GM08714 (cell line): Measurements from ENCODE around the gene RPA1.

Experiments used
- H3K4me3 ChIP-seq: fragments of 200-500 bp; sonication (Bioruptor generic); 2 replicates; pipeline ENCODE4 v1.5.1; 2014; ENCODE audit warnings: mild to moderate bottlenecking, low read length, inconsistent platforms
- ZNF274 ChIP-seq: IDR thresholded peaks from 2 replicates; pipeline ENCODE4 v1.6.1; 2012; ENCODE audit warnings: mild to moderate bottlenecking, low read depth, low read length

Gene RPA1

DNA sequence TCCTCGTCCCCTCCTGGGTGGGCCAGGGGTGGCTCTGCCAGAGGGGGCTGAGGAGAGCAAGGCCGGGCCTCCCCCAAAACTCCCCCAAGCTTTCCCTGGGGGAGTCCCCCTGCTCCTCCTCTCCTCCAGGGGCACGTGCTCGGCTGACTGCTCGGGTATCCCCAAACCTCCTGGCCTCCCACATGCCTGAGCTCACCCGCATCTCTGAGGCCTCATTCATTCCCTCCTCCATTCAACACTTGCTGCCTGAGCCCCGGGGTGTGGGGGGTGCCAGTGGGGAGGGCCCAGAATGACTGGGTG lies 112.2 kb downstream of the RPA1 start:
- no peak overlapping the region for H3K4me3 ChIP-seq
- no peak for TF ChIP-seq ZNF274

DNA sequence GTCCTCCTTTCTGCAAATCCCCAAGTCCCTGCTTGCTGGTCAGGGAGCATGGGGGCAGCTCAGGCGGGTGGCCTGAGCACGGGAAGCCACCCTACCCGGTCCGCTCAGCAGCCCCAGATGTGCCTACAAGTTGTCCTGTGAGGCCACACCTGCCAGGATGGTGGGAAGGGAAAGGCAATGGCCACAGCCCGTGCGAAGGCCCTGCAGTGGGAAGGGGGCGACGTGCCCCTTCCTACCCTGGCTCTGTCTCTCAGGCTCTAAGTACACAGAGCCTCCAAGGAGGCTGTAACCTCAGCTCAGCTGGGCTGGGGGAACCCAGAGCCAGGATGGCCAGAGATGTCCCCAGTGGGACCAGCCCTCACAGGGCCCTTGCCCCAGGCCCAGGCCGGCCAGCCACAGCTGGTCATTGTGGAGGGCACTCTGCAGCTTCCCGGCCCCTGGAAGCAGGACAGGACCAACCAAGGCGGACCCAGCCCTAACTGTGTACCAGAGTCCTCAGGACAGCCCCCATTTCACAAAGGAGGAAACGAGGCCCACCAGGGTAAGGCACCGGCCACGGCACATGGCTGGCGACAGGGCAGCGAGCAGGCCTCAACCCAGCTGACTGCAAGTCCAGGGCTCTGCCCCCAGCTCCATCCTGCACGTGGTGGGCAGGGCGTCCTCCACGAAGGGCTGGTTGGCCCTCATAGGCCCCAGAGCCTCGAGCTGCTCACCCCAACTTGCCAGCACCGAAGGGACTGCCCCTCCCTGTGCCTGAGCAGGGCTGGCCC lies 113.0 kb downstream of the RPA1 start:
- TF ChIP-seq ZNF274: no peak
- no peak overlapping the region for H3K4me3 ChIP-seq

GRCh38 chr17:1943436-1943831 lies 113.6 kb downstream of the RPA1 start:
- H3K4me3 ChIP-seq: no peak overlapping the region
- TF ChIP-seq ZNF274: no peak

DNA sequence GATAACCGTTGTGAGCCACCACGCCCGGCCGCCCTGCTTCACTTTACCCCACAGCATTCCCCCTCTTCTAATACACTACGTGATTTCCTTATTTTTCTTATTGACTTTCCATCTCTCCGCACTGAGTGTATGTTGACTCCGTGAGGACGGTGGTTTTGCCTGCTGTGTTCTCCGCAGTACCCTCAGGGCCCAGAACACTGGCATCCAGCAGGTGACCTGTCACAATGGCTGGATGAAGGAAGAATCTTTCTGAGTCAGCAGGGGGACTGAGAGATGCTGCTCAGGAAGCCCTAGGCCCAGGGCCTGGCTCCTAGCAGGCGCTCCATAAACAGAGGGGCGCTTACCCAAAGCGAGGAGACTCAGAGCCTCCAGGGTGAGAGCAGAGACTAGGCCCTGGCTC lies 115.8 kb downstream of the RPA1 start:
- TF ChIP-seq ZNF274: no peak

GRCh38 chr17:1946021-1946932 lies 116.5 kb downstream of the RPA1 start:
- TF ChIP-seq ZNF274: no peak
- no peak overlapping the region for H3K4me3 ChIP-seq

More for the DNA sequence above, 115.8 kb downstream of the RPA1 start:
- no peak overlapping the region for H3K4me3 ChIP-seq

DNA sequence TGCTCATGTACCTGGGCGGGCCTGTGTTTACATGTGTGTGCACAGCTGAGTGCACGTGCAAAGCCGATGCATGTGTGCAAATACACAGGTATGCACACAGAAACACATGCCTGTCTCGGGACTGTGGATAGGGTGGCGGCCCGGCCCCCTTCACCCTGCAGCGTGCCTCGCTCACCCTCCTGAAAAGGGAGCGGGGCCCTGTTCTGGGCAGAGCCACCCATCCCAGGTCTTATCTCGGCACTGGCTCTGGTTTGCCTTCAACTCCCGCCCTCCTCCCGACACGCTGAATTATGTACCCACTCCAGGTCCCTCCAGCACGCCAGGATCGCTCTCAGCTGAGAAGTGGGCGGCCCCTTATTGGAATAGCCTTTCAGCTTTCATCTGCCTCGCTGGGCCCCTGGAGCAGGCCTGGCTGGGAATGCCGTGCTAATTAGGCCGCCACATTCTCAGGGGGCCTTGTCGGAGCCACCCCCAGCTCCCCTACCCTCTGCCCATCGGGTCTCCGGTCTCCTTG lies 117.5 kb downstream of the RPA1 start:
- no peak overlapping the region for H3K4me3 ChIP-seq
- TF ChIP-seq ZNF274: no peak

DNA sequence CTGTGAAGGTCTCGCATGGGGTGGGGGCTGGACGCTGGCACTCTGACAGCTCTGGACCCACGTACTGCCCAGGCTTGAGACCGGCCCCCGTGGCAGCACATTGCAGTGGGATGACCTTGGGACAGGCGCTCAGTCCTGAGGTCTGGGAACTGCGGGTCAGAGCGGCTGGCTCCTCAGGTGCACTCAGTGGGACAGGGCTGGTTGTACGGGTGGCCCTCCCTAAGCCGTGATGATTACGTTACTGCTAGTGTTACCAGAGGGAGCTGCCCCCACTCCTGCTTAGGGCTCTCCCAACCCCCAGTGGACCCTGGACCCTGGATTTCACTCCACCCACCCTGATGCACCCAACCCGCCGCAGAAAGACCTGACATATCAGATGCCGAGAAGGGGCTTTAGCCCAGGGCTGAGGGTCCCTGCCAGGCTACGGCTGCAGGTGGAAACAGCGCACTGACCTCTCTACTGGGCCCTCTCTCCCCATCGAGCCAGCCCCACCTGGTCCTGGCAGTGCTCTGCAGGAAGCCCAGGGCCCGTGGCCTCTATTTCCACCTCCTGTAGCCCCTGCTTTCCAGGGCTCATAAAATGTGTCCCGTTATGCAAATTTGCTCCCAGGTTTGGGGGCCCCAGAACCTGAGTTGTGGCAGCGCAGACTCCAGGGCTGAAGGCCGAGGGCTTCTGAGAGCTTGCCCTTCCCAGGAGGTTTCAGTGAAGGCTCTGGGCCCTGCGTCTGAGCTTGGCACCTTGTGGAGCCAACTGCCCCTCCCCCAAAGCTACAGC lies 118.1 kb downstream of the RPA1 start:
- no peak overlapping the region for H3K4me3 ChIP-seq
- no peak for TF ChIP-seq ZNF274

- H3K4me3 ChIP-seq: no peak overlapping the region
- TF ChIP-seq ZNF274: no peak
Observed at GRCh38 chr17:1948517-1948825, 118.7 kb downstream of the RPA1 start.
